ENCODE measurements around the gene FAM222A. TPM values are rescaled to one million over a fixed set of nuclear protein-coding genes. Genes with fewer than 3 reads are reported as not detected.

Gene FAM222A
- polyA plus RNA-seq, 1 donor, result 11.0 TPM

DNA sequence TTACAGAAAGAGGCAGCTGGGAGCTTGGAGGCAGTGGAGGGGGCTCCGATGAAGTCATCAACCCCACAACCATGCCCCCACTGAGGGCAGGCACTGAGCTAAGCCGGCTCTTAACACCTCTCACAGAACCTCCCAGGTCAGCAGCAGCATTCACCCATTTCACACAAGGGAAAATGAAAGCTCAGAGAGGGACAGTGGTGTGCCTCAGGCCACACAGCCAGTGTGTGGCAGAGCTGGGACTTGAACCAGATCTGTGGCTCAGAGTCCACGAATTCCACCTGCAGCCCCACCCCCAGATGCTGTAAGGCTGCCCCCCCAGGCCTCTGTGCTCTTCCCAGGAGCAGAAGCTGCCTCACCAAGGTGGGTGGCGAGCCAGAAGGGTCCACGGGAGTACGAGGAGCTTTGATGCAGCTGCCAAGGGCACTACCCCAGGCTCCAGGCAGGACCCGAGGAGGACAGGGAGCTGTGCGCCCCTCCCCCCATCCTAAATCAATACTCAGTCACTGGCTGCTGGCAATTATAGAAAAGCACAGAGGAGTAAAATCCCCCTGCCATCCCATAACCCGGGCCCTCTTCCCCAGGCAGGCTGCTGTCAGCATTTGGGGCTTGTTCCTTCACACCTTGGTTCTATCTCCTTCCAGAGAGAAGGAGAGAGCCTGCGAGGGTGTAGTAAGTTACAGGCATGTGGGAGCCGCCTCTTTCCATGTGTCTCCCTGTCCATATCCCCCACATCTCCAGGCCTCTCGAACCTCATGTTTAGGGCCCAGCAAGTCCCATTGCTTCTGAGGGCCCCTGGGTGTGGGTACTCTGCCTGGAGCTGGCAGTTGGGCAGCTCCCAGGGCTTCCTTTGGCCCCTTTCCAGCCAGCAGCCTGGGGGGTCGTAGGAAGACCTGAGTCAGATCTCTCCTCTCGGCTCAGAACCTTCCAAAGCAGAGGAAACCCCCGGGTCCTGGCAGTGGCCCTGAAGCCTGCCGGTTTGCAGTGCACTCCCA, 47.6 kb downstream of the FAM222A start:
- DNase-seq, result no peak

DNA sequence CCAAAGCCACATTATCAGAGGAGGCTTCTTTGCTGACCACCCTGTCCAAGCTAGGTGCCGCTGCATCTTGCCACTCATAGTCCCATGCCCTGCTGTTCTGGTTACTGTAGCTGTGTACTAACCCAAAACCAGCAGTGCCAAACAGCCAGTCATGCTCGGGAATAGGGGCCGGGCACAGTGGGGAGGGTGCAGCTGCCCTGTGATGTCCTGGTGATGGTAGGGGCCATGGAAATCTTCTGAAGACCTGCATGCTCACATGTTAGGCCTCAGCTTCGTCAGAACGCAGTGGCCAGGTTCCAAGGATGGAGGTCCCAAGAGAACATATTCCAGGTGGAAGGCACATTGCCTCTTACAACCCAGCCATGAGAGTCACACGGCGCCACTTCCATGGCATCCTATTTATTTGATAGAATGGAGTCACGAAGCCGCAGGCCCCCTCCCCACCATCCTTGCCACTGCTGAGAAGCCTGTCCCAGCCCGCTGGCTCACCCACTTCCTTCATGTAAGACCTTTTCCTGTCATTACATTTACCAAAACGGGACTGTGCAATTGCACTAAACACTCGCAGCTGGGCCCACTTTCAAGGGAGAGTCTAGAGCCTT, 48.5 kb downstream of the FAM222A start:
- no peak for DNase-seq

DNA sequence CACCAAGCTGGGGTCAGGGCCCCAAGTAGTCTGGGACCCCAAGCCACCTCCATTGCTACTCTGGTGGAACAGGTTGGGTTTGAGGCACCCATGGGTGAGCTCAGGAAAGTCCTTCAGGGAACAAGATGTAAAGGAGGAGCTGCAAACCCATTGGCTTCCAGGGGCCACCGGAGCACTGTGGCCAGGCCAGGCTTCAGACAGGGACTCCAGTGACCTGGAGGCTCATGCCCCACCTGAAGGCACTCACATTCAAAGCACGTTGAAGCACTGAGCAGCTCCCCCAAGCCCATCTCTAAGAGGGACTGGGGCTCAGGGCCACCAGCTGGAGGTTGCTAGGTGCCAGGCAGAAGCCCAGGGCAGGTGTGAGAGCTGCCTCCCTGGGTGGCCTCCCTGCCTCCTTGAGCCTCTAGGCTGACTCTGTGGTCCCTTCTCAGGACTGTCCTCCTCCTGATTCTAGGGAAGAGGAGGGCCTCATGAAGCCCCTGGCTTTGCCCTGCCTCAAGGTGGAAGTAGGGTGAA, 49.1 kb downstream of the FAM222A start:
- DNase-seq, result no peak

DNA sequence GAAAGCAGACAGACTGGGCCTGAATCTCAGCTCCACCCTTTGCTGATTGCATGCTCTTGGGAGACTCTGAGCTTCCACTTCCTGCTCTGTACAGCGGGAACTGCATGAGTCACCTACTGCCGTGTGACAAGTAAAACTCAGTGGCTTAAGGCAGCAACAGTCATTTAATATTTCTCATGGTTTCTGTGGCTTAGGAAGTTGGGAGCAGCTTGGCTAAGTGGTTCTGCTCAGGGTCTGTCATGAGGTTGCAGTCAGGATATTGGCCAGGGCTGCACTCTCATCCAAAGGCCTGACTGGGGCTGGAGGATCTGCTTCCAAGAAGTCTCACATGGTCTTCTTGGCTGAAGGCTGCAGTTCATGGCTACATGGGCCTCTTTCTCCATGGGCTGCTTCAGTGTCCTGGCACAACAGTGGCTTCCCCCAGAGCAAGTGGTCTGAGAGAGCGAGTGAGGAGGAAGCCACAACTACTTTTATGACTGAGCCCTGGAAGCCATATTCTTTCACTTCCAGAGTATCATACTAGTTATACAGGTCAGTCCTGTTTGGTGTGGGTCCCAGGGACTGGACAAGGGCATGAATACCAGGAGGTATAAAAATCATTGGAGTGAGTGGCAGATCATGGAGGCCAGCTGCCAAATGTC, 49.7 kb downstream of the FAM222A start:
- no peak for DNase-seq

GRCh38 chr12:109764123-109764522, 50.5 kb downstream of the FAM222A start:
- no peak for DNase-seq

DNA sequence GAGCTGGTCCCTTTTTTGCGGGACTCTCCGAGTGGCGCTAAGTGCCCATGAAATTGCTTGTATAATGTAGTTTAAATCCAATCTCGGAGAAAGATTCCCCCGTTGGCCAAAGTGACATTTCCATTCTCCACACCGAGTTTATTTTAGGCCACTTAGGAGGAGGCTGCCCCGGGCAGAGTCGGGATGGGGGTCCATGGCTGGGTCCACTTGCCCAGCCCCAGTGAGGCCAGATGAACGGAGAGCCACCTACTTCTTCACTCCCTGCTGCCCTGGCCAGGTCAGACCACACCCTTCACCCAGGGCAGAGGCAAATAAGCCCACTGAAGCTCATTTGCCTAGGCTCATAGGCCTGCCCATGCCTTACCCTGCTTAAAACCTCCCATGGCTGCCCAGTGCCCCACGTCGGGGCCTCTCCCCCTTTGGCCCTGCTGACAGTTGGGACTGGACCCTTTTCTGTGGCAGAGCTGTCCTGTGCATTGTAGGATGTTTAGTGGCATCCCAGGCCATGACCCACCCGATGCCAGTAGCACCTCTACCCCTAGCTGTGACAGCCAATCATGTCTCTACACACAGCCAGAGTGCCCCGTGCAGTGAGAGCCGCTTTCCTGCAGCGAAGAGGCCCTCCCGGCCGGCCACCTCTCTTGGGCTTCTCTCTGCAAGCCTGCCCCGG, 51.3 kb downstream of the FAM222A start:
- DNase-seq, result no peak

- DNase-seq, result no peak
Measured at GRCh38 chr12:109765446-109765810, 51.8 kb downstream of the FAM222A start.

GRCh38 chr12:109766251-109766778, 52.7 kb downstream of the FAM222A start:
- no peak for DNase-seq

DNA sequence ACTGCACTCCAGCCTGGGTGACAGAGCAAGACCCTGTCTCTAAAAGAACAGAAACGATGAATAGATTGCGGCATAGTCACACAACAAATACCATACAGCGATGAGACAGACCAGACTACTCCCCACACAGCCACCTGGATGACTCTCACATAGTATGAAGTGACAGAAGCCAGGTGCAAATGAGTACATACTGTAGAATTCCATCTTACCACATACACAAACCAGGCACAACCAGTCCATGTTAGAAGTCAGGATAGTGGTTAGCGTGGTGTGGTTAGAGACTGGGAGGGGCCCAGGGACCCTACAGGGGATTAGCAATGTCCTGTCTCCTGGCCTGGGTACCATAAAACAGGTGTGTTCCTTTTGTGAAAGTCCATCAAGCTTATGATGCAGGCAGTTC, 53.8 kb downstream of the FAM222A start:
- no peak for DNase-seq

DNA sequence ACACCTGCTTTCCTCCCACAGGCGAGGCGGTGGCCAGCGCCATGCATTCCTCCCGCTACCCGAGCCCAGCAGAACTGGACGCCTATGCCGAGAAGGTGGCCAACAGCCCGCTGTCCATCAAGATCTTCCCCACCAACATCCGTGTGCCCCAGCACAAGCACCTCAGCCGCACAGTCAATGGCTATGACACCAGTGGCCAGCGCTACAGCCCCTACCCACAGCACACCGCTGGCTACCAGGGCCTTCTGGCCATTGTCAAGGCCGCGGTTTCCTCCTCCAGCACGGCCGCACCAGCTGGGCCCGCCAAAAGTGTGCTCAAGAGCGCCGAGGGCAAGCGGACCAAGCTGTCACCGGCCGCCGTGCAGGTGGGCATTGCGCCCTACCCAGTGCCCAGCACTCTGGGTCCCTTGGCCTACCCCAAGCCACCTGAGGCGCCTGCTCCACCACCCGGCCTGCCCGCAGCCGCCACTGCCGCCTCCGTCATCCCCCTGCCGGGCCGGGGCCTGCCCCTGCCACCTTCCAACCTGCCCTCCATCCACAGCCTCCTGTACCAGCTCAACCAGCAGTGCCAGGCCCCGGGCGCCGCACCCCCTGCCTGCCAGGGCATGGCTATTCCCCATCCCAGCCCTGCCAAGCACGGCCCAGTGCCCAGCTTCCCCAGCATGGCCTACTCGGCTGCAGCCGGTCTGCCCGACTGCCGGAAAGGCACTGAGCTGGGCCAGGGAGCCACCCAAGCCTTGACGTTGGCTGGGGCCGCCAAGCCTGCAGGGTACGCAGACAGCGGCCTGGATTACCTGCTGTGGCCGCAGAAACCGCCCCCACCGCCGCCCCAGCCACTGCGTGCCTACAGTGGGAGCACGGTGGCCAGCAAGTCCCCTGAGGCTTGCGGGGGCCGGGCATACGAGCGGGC, 54.6 kb downstream of the FAM222A start:
- DNase-seq, result no peak

DNA sequence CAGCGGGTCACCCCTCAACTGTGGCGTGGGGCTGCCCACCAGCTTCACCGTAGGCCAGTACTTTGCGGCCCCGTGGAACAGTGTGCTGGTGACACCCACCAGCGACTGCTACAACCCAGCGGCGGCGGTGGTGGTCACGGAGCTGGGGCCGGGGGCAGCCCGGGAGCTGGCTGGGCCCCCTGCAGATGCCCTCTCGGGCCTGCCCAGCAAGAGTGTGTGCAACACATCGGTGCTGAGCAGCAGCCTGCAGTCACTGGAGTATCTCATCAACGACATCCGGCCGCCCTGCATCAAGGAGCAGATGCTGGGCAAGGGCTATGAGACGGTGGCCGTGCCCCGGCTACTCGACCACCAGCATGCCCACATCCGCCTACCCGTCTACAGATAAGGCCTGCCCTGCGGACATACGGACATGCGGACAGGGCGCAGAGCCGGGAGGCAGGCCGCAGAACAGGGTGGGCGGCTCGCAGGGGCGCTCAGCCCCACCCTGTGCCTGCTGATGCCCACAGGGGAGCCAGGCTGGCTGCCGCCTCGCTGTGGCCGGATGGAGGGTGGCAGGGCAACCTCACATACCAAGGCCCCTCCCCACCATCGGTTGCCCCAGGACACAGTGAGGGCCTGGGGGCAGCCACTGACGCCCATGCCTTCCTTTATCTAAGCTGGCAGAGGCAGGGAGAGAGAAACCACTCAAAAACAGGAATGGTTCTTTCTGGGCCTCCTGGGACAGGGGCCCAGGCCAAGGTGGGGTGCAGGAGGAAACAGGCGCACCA, 55.5 kb downstream of the FAM222A start:
- DNase-seq, result no peak

DNA sequence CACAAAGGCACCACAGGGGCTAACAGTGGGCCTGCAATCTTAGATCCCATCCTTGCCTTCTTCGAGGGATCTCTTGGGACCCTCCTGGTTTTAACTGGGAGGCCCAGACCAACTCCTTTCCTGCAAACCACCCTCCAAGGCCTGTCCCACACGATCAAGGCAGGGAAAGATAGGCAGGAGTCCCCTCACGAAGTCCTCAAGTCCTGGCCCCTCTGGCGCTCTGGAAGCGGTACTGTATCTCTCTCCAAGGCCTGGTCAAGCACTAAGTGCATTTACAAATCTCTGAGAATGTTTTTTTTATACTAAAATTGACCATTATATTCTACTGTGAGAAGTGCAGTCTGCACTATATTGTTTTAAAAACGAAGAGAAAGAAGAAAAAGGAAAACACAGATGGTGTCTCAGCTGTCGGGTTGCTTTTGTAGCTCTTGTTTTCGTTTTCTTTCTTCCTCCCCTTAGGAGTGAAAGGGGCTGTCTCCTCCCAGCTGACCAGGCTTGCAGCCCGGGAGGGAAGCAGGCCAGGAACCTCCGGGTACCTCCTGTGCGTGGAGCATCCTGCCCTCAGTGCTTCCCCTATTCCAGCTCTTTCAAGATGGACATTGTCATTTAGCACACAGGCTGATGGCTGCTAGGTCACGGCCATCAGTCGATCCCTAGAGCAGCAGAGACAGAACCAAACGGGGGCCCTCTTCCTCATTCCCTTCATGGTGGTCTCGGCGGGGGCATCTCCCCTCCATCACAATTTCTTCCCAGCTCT, 56.7 kb downstream of the FAM222A start:
- peak; percentile 18 for DNase-seq

DNA sequence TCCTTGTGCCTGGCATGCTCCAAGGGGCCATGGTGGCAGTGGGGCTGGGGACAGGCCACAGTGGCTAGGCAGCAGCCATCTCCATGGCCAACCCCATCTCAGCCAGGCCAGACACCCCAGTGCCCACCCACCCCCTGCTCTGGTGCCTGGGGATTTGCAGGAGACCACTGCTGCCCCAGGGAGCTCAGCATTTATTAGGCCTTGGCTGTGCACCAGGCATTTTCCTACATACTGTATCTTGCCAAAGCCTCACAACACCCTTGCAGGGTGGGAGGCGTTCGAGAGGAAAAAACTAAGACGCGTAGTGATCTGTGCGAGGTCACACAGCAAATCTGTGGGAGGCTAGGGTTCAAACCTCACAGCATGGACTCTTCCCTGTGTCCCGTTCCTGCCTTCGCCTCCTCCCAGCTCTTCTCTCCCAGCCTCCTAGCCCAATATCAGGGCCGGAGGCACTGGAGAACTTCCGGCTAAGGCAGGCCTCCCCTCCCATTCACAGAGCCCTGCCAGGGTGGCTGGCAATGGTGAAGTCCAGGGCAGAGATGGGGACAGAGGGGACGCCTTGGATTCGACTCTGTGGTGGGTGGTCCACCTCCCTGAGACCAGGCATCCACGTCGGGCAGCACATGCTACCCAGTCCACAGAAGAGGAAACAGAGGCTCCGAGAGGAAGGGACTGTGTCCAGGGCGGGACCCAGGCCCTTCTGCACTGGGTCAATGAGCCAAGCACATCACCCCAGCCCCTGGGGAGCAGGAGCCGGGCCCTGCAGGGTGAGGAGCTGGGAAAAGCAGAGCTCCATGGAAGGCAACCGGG, 57.4 kb downstream of the FAM222A start:
- DNase-seq, result no peak

DNA sequence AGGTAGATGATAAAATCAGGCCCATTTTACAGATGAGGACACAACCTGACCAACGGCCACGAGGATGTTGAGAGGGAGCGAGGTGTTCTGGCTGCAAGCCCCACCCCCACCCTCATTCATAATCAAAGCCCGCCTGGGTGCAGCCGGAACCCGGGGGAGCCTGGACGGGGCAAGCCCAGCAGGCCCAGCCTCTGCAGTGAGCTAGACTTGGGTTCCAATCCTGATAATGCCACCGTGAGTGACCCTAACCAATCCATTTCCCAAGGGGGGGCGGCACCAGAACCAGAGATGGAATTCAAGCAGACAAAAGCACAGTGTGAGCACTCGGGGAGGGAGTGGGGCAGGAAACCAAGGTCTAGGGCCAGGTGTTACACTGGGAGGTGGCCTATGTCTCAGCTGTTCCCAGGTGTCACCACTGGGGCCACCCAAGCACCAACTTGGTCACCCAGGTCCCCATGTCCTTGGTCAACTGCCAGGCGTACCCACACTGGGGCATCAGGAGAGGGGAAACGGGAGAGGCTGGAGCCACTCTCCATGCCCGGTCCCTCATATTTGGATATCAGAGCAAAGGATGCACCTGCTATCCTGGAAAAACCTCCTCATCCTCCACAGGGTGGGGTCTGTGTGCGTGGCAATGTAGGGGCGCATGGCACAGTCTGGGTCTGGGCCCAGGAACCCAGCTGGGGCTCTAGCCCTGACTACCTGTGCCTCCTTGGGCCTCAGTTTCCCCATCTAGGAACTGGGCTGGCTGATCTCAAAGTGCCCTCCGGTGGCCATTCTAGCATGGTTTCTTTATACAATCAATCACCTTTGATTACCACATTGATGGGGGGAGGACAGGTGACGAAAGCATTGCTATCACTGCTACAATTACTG, 58.4 kb downstream of the FAM222A start:
- DNase-seq, result no peak

- DNase-seq, result no peak
Measured at GRCh38 chr12:109772622-109773321, 59.1 kb downstream of the FAM222A start.

- no peak for DNase-seq
Measured at GRCh38 chr12:109773384-109774011, 59.9 kb downstream of the FAM222A start.
